Colon (tissue), 2 donors: ENCODE data around the gene ZNF385C.
"Not testable (repeated sequence)": the region's sequence is repeated elsewhere in the genome, so short reads cannot be mapped to it uniquely, and the experiment has no call there.

Experiments used
- FAIRE-seq: peaks from 2 replicates; lab custom pipeline; 2012; peaks lifted over from hg19 to GRCh38; lab: Jason Lieb, UNC
- donor health status: control.
- donor health status: control.

The ZNF385C gene

DNA sequence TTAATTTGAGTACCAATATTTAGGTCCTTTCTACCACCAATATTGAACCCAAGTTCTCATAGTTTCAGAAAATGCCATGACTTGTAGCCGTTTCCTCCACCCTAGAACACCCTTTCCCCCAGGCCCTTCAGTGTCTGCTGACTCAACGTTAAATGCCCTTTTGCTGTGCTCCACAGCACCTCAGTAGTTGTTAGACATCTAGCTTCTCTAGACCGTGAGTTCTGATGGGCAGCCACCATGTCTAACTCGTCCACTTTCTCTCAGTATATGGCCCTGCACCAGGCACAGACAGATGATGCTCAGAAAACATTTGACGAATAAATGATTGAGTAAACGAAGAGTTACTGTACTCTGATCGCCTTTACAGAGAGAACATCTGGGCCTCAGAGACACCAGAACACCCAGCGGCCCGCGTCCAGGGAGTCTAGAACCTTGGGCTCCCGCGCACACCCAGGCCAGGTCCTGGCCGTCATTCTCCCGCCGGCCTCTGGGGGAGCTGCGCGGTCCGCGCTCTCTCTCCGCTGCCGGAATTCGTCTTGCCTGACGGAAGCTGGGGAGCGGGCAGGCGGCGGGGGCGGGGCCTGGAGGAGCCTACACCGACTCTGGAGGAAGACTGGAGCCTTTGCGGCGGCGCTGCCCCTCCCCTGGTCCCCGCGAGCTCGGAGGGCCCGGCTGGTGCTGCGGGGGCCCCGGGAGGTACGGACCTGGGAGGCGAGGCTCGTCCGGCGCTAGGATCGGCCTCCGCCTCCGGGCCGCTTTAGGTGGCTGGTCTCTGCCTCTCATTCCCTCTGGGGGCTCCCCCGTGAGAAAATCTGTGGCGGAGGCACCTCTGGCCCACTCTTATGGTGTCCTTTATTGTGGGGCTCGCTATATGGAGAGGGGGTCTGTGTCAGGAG is 78.5 kb downstream of the ZNF385C start, which contains the start of gene NKIRAS2:
TSS of gene NKIRAS2 (plus strand) at position 582 of the 896 bp plus-strand sequence. CDS start 1,488 bp downstream, outside the sequence.
- FAIRE-seq: no peak

DNA sequence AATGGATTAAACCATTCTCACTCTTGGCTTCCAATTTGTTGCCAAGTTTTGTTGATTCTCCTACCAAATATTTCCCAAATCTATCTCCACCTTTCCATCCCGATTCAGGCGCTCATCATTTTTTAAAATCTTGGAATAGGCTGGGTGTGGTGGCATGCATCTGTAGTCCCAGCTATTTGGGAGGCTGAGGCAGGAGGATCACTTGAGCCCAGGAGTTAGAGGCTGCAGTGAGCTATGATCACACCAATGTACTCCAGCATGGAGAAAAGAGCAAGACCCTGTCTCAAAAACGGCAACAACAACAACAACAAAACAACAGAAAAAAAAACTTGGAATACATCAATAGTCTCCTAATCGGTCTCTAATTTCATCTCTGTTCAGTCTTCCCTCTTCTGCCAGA is 79.3 kb downstream of the ZNF385C start:
- no peak for FAIRE-seq

DNA sequence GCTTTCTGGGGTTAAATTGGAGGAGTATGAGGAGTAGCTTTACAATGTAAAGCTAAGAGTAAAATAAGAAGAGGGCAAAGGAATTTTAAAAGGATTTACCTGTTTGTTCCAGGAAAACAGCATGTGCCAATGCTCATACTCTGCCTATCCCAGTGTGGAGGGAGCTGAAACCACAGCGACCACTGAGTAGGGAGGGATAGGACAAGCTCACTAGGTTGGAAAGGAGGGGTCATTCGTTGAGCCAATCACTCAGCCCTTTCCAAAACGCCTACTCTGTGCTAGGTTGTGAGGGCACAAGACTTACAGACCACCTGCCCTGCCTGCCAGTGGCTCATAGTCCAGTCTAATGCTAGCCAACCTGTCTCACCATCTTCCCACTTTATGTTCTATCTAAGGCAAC is 79.9 kb downstream of the ZNF385C start:
- no peak for FAIRE-seq

DNA sequence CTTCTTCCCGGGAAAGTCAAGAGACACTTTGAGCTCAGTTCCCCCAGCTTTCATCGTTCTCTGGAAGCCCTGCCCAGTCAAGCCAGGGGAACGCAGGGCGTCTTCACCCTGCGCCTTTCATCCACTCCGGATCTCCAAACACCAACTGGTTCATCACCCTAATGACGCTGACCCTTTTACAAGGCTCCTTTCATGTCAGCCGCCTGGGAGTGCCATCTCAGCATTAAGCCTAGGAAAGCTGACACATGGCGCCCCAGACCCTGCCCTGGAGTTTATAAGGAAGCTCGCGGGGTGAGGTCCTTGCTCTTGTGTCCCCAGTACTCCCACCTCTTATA is 80.4 kb downstream of the ZNF385C start:
- FAIRE-seq: no peak

DNA sequence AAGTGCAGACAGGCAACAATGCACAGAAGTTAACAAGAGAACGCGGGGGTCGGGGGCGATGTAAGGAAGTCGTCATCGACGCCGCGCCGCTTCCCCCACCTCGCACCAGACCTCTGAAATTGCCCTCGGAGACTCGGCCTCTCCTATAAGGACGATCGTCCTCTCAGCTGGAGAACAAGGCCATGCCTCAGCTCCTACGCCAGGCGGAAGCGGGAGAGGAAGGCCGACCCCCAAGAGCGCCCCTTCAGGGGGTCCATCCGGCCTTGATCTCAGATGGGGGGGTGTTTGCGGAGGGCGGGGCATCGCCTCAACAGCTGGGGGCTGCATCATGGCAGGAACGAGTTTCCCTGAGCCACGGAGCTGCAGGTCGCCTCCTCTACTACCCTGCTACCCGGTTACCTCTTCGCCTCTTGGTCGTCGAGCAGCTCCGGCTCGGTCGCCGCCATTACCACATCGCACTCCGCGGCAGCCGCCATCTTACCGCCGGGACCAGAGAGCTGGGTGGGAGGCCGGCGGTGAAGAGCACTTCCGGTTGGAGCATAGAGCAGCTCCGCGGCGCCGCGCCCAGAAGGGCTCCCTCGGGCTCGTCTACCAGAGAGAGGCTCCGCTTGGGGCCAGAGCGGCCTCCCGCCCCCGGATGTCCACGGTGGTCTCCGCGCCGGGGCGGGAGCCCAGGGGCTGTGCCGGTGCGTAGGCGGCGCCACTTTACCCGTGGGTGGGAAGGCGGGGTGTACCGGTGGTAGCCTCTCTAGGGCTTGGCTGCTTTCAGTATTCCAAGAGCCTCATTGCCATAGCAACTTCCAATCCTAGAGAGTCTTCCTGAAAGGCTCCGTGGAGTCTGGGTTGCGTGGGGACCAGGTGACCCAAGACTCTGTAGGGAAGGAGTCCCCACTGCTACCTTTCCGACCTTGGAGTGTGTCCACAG is 81.1 kb downstream of the ZNF385C start, which contains the start of gene DNAJC7:
TSS of gene DNAJC7 (minus strand) at position 499 of the 925 bp plus-strand sequence. CDS start at position 476, 23 bp downstream.
- no peak for FAIRE-seq

DNA sequence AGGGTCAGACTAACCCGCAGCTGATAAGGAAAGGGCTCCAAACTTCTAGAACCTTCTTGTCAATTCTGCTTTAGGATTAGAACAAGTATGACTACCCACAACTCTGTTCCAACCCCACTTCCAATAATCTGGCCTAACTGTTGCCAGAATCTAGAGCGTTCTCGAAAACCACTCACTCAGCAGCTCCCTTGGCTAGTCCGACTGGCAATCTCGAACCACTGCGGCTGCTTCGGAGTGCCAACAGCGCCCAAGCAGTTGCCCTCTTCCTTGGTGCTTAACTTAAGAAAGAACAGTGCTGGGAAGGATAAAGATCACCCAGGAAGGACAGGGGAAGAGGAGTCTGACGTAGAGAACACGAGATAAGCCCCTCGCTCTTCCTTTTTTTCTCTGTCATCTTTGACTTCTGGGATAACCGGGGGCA is 81.9 kb downstream of the ZNF385C start:
- no peak for FAIRE-seq

DNA sequence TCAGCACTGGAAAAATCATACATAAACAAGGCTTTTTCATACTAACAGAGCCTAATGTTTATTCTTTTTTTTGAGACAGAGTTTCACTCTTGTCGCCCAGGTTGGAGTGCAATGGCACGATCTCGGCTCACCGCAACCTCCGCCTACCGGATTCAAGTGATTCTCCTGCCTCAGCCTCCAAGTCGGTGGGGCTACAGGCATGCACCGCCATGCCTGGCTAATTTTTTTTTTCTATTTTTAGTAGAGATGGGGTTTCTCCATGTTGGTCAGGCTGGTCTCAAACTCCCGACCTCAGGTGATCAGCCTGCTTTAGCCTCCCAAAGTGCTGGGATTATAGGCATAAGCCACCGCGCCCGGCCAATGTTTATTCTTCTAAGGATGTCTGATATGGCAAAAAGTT is 84.5 kb downstream of the ZNF385C start:
- not testable (repeated sequence) for FAIRE-seq

DNA sequence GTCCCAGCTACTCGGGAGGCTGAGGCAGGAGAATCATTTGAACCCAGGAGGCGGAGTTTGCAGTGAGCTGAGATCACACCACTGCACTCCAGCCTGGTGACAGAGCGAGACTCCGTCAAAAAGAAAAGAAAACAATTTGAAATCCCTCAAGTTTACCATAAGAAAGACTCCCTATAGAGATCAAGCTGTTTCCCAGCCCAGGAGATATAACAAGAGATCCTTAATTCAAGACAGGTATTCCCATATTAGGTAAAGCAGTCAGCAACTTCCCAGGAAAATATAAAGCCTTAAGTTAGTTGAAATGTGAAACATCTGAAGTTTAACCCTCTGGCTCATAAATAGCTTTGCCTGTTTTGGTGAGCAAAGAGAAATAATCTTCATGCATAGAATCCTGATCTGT is 85.9 kb downstream of the ZNF385C start:
- FAIRE-seq: not testable (repeated sequence)

DNA sequence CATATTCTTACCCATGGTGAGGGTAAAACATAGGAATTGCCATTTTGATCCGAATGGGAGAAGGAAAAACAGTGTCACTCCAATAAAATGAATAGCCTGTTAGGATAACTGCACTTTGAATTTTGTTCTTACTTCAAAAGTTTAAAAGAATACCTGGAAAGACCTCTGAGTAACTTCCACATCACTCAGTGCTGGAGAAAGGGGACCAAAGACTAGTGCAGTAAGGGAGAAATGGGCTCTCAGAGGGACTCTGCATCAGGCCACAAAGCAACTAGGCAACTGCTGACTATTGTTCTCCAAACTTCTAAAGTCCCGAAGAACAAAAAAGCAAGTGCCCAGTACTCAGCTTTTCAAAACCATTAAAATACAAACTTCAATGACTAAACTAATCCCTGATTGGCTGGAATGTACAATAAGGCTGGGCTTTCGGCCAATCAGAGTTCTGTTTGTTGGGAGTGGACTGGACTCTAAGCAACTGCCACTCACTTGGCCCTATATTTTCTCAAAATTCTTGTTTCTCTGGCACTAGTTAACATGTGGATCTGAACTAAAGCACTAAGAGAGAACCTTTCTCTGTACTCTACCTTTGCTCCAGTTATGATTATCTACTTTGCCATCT is 87.3 kb downstream of the ZNF385C start:
- FAIRE-seq: no peak

DNA sequence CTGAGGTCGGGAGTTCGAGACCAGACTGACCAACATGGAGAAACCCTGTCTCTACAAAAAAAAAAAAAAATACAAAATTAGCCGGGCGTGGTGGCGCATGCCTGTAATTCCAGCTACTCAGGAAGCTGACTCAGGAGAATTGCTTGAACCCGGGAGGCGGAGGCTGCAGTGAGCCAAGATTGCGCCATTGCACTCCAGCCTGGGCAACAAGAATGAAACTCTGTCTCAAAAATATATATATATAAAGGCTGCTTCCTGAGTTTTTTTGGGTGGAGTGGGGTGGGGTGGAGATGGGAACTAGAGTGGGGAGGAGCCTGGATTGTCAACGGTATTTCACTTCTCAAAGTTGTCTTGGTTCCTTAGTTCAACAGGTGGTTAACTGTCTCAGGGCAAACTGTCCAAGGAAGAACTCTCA is 88.0 kb downstream of the ZNF385C start:
- FAIRE-seq: not testable (repeated sequence)

DNA sequence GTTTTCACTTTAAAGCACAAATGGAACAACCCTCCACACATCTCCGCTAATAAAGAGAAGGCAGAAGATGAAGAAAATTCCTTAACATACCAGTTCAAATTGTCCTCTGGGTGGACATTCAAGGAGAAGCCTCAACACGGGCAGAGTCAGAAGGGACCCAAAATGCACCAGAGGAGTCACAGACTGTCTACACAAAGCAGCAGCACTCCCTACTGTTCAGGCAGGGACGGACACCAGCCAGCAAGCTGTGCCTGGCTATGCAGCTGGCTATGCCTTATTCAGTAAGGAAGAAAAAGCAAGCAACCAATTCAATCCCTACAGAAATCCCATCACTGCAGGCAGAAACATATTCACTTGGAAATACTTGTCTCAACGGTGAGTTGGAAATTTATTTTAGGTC is 89.1 kb downstream of the ZNF385C start:
- FAIRE-seq: no peak

DNA sequence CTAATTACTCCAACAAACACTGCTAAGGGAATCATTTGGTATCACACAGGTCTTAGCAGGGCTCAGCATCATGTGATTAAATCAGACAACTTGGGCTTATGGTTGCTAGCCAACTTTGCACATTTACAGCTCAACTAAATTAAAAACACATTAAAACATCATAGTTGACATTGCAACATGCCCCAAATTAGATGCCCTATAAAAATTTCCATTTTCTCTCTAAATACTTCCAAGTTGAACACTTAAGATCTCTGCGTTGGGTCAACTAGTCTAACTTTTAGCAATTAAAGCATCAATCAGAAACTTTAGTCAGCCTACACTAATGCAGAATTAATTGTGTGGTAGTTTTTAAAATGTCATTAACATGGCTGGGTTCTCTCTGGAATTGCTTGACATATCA is 93.1 kb downstream of the ZNF385C start:
- no peak for FAIRE-seq

DNA sequence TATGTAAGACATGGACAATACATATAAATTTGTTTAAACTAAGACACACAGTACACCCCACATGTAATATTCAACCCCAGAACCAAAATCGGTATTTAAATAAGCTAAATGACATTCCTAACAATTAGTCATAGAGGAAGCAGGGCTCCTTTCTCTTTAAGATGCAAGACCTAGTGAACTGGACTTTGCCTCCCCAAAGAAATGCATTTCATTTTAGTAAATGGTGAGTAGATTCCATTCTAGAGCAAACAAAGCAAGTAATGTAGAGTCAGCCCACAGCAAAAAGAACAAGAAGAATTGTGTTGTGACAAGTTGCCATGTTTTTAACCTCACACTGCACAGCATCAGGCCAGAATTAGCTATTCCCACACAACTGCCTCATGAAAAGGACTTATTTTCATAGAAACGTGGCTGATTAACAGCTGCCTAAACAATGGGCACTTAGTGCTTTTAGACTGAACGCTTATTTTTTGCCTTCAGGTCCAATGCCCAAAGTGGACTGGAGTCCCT is 95.4 kb downstream of the ZNF385C start:
- FAIRE-seq: no peak

DNA sequence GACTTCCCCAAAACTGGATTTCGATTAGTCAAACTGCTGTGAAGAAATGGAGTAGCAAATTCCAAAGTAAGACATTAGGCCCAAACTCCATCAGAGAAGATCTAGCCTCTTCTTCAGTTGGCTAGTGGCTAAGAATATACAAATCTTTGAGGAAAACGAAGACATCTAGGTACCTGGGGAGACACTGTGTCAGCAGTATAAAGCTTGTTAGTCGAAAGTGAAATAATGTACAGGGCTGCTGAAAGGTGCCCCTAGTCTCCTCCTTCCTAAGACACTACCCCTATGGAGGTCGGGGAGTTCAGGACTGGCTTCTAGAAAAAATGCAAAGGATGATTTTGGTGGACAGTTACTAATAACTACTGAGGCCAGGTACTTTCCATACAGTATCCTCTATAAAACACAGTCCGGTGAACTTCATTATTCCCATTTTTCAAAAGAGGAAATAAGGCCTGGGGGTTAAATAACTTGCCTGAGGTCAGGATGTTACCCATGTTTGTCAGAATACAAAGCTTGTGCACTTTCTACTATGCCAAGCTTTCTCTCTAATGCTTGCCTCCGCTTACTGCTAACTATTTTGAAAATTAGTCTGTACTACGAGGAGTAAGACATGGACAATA is 96.0 kb downstream of the ZNF385C start:
- no peak for FAIRE-seq

DNA sequence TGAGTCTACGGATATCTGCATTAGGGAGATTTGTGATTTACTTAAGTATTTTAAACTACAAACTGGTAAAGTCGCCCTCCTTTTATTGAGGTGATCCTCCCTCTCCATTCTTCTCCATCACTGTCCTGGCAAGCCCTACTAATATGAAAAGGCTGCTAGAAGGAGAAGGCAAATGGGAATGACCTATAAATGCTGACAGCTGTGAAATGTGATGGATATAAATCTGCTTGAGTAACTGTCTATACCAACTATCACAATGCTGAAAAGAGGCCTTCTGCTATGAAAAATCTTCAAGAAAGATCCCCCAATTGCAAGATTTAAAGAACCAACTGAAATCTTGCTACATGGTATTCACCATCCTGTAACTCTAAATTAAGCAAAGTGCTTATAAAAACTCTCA is 96.5 kb downstream of the ZNF385C start:
- no peak for FAIRE-seq

DNA sequence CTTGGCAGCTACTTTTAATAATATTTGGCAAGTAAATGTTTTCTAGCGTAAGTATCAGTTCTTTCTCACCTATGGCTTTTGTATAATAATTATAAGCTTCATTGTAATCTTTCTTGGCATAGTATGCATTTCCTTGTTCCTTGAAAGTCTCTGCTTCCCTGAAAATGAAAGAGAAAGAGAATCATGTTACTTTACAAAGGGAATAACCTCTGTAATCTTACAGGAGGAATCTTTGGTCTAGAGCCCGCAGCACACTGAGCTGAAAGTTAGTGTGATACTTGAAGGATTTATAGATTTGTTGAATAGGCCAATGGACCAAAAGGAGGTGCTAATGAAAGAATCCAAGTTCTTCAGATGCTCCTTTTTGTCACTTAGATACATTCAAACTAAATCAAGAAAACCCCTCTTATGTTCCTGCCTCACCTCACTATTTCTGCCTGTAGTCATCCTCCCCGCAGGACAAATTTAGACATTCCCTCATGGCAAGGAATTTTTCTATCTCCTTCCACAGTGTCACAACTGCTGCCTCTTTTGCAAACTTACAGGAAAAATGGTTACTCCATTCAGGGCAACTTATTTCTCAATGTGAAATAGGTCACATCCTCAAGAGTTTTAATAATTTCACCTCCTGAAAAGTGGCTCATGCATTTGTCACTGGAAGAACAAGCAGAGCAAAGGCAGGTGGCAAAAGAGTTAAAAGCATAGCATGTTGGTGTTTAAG is 97.7 kb downstream of the ZNF385C start:
- FAIRE-seq: no peak

DNA sequence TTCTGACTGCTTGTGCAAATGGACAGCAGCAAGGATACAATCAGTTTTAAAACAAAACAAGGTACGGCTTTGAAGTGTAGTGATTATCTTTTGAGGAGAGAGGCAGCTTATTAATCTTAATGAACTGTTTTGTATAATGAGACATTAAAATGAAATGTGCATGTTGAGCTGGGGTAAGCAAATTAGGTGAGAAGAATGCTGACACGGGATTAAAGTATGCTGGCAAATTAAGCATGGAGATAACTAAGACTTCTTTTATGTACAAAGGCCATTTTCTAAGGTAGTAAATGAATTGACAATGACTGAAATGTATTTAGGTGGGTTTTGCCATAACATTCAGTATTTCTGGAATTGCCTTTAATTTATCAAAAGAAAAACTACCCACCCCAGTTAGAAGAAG is 99.8 kb downstream of the ZNF385C start:
- no peak for FAIRE-seq

DNA sequence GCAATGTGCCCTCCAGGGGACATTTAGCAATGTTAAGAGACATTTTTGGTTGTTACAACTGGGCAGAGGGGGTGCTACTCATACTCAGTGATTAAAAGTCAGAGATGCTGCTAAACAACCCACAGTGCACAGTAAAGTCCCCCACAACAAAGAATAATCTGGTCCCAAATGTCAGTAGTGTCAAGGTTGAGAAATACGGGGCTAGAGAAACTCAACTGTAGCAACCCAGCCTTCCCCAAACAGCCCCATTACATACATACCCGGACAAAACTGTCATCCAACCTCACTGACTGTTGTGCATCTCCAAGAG is 101.5 kb downstream of the ZNF385C start:
- FAIRE-seq: no peak

DNA sequence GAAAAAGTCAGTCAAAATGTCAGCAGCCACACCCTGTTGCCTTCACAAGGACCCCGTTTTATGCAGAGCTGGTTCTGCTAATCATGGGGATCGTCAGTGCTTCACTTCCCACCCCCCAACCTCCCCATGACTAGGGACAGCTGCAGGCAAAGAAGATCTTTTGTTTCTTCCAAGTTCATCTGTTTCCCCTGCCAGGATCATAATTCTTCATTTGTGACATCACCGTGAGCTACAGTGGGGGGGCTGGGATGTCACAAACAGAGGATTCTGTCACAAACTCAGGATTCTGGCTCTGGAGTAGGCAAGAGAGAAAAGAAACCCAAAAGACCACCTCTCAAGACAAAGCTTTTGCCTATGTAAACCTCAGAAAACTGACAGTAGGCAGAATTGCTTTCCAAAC is 105.7 kb downstream of the ZNF385C start:
- FAIRE-seq: no peak

DNA sequence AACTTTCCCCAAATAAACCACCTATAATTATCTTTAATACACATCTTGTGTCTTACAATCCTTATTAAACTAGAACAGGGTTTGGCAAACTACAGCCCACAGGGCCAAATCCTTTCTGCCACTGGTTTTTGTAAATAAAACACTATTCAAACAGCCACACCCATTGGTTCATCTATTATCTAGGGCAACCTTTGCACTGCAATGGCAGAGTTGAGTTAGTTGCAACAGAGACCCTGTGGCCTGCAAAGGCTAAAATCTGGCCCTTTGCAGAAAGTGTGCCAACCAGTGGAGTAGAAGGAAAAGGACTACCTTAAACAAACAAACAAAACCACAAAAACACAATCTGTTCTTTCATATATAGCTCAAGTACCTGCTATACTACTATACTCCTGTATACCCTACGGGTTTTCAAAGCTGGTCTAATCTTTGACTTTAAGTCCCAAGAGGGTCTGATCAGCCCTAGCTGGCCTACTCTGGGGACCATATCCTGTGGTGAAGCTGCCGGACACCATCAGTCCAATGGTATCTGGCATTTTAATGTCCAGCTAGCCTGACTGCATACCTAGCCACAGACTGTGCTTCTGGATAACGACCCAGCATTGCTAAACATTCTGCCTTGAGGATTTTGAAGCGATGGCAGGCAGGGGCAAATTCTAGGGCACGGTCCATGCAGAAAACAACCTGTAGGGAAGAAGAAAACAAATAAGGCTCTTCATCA is 108.4 kb downstream of the ZNF385C start:
- no peak for FAIRE-seq

DNA sequence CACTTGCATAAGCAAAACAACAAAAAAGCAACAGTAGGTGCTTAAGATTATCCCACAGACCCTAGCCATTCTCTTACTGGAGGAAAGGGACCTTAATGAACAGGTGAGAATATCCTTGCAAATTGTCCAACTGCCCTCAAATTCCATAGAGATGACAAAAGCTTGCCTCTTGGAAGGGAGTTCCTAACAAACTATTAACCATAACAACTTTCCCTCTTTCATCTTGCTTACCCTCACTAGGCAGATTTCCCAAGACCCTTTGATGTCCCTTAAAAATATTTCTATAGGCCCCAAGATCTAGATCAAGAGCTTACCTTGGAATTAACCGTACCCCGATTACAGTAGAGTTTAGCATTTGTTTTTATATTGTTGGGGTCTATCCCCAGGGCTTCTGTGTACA is 109.9 kb downstream of the ZNF385C start:
- FAIRE-seq: no peak
